GM12865 (cell line): Measurements from ENCODE around the gene ST3GAL4.

Source experiments
- DNase-seq: peaks from one replicate; pipeline ENCODE4 v3.0.0; 2010; ENCODE audit warnings: low read depth
- H3K4me3 ChIP-seq: 2 replicates; pipeline ENCODE4 v1.5.1; 2011; ENCODE audit warnings: mild to moderate bottlenecking, low read depth, low read length, control low read depth
- CTCF ChIP-seq: IDR thresholded peaks from 2 replicates; pipeline ENCODE4 v1.5.1; 2011; ENCODE audit warnings: low read length, control low read depth, low read depth, inconsistent platforms; ENCODE audit not compliant: insufficient read depth; ENCODE audit errors: missing control alignments

The ST3GAL4 gene

GRCh38 chr11:126319374-126319740 lies 36.1 kb upstream of the ST3GAL4 start:
- H3K4me3 ChIP-seq: no peak overlapping the region
- no peak for TF ChIP-seq CTCF
- DNase-seq: no peak

GRCh38 chr11:126322996-126323395 lies 32.5 kb upstream of the ST3GAL4 start:
- no peak for DNase-seq
- H3K4me3 ChIP-seq: no peak overlapping the region
- no peak for TF ChIP-seq CTCF

GRCh38 chr11:126327281-126328000 lies 28.0 kb upstream of the ST3GAL4 start:
- no peak for DNase-seq
- TF ChIP-seq CTCF: no peak
- H3K4me3 ChIP-seq: no peak overlapping the region

- no peak for TF ChIP-seq CTCF
- H3K4me3 ChIP-seq: no peak overlapping the region
- DNase-seq: no peak
Observed at GRCh38 chr11:126328001-126328390, 27.5 kb upstream of the ST3GAL4 start.

GRCh38 chr11:126328444-126328843 lies 27.0 kb upstream of the ST3GAL4 start:
- H3K4me3 ChIP-seq: no peak overlapping the region
- no peak for TF ChIP-seq CTCF
- no peak for DNase-seq

- no peak for TF ChIP-seq CTCF
- DNase-seq: no peak
- no peak overlapping the region for H3K4me3 ChIP-seq
Observed at GRCh38 chr11:126328938-126329643, 26.4 kb upstream of the ST3GAL4 start.

- no peak overlapping the region for H3K4me3 ChIP-seq
- DNase-seq: peak; percentile 24
- TF ChIP-seq CTCF: no peak
Observed at GRCh38 chr11:126329644-126330211, 25.8 kb upstream of the ST3GAL4 start.
